ENCODE data around the gene PER3. TPM values are rescaled to one million over a fixed set of nuclear protein-coding genes. Genes with fewer than 3 reads are reported as not detected.

The PER3 gene
- total RNA-seq, 1 experiment from 2014 or later, result 5.8 TPM

DNA sequence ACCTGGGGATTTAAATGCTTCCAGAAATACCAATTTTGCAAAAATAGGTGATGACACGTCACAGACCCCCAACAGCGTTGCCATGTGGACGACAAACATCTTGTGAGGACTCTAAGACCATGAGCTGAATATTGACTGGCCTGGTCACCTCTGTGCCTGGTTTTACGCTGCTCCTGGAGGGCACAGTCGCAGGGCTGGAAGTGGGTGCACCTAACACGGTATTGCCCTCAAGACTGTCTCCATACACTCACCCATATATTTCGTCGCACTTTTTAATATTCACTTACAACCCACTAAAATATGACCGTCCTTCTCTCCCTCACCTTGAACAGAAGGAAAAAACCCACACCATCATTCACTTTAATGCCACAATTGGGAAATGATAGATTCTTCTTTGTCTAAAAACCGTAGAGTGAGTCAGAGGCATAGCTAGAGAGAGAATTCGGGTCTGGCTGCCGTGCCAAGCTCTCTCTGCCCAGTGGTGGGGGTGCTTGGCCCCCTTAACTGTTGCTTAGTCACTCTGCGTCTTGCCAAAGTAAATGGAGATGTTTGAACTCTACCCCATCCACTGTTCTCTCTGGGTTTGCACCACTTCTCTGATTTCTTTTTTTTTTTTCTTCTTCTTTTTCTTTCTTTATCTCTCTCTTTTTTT is 109.6 kb downstream of the PER3 start:
- H3K4me2 ChIP-seq (ENCODE audit: low read length), result no peak overlapping the region
- intact Hi-C loops (cut with micrococcal nuclease), result no loop called here
- POLR2A ChIA-PET, result no interaction called here

More for the DNA sequence above, 109.6 kb downstream of the PER3 start:
- RAD21 ChIA-PET (ENCODE audit: low non-redundant PET in 1 of 2, low total read pairs in 2 of 2, uncharacterized antibody in 2 of 2, unreplicated experiment in 2 of 2), result no interaction called here
- Histone ChIP-seq H3K9me2 (ENCODE audit: insufficient read depth) (no peaks in the 10 kb centered on the region), H3K4me1 (ENCODE audit: control insufficient read depth in 1 of 2, insufficient read depth in 2 of 2, low read length in 2 of 2) (peaks cover 2 to 6% of the 10 kb centered on the region in 2 experiments), H3K9ac (ENCODE audit: low read length) (no peak overlapping the region), H3K9me3 (ENCODE audit: control insufficient read depth in 1 of 2, insufficient read depth in 1 of 2, low read depth in 1 of 2, low read length in 2 of 2) (no peaks in the 10 kb centered on the region), H3K36me3 (ENCODE audit: control insufficient read depth in 1 of 2, insufficient read depth in 2 of 2, low read length in 2 of 2) (no peaks in the 10 kb centered on the region), H2AFZ (ENCODE audit: low read depth, low read length, poor library complexity, severe bottlenecking) (no peak overlapping the region), H3K79me2 (ENCODE audit: insufficient read depth, low read length) (no peaks in the 10 kb centered on the region), H3K27me3 (ENCODE audit: insufficient read depth, low read length) (no peaks in the 10 kb centered on the region), H3K4me3 (replicated peaks in 1 of 2; ENCODE audit: low read depth in 1 of 2, low read length in 2 of 2) (no peak overlapping the region), H4K20me1 (ENCODE audit: insufficient read depth) (no peaks in the 10 kb centered on the region), H3K27ac (ENCODE audit: low read depth, low read length) (no peak overlapping the region)
- BruUV-seq (replicated peaks), result no TSS peak
- no peak for TF ChIP-seq FOSL1 (IDR thresholded peaks at IDR 0.05; ENCODE audit: low read depth)
- no peak for TF ChIP-seq SIN3A (IDR thresholded peaks at IDR 0.05; ENCODE audit: low read depth)
- no peak for TF ChIP-seq YY1 (IDR thresholded peaks at IDR 0.05; ENCODE audit: extremely low read depth, insufficient replicate concordance, low read depth, low read length)
- TF ChIP-seq, protein P1, sequence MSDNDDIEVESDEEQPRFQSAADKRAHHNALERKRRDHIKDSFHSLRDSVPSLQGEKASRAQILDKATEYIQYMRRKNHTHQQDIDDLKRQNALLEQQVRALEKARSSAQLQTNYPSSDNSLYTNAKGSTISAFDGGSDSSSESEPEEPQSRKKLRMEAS (IDR thresholded peaks at IDR 0.05), result no peak
- TF ChIP-seq SP1 (IDR thresholded peaks at IDR 0.05; ENCODE audit: low read depth), result no peak
- TF ChIP-seq POLR2A (IDR thresholded peaks at IDR 0.05; ENCODE audit: borderline replicate concordance, extremely low read depth, insufficient read depth, insufficient read length), result no peak
- no peak for TF ChIP-seq ELF1 (IDR thresholded peaks at IDR 0.05; ENCODE audit: borderline replicate concordance, low read depth)
- TF ChIP-seq CTCF (IDR thresholded peaks at IDR 0.05 in 2 of 3, conservative IDR thresholded peaks at IDR 0.05 in 1 of 3; ENCODE audit: borderline replicate concordance in 1 of 3, insufficient read depth in 1 of 3, low read depth in 2 of 3, low read length in 2 of 3), result no peak
- no peak for TF ChIP-seq EGR1 (IDR thresholded peaks at IDR 0.05; ENCODE audit: low read depth)
- TF ChIP-seq RAD21 (IDR thresholded peaks at IDR 0.05; ENCODE audit: low read depth), result no peak
- TF ChIP-seq EZH2 (IDR thresholded peaks at IDR 0.05), result no peak
- TF ChIP-seq, protein P2, sequence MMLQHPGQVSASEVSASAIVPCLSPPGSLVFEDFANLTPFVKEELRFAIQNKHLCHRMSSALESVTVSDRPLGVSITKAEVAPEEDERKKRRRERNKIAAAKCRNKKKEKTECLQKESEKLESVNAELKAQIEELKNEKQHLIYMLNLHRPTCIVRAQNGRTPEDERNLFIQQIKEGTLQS (IDR thresholded peaks at IDR 0.05), result no peak
- TF ChIP-seq CEBPB (IDR thresholded peaks at IDR 0.05; ENCODE audit: low read depth), result no peak
- no peak for TF ChIP-seq TCF7L2 (IDR thresholded peaks at IDR 0.05; ENCODE audit: borderline replicate concordance, extremely low read depth, insufficient read depth, insufficient read length)
- no peak for TF ChIP-seq ZBTB33 (IDR thresholded peaks at IDR 0.05; ENCODE audit: extremely low read depth, insufficient replicate concordance, low read length)
- CTCF ChIA-PET, result no interaction called here
- DNase-seq (ENCODE audit: low read depth, low spot score) (no peak), ATAC-seq (no peak)

All from HCT116 (cell line).